Stimulated activated CD8-positive, alpha-beta memory T cell treated with anti-CD3 and anti-CD28 coated beads, Interleukin-15, amount 100 ng/mL, for 24 hours (primary cell): ENCODE data around the gene SGSH.
"Not testable (repeated sequence)": the region's sequence is repeated elsewhere in the genome, so short reads cannot be mapped to it uniquely, and the experiment has no call there.

ENCODE experiments used
- DNase-seq: peaks from one replicate; pipeline ENCODE4 v3.0.0-alpha.2; 2020; ENCODE audit warnings: low read depth

The SGSH gene

GRCh38 chr17:80253631-80254395 is 33.7 kb upstream of the SGSH start:
- DNase-seq, result no peak

GRCh38 chr17:80252871-80253270 is 32.7 kb upstream of the SGSH start:
- DNase-seq, result no peak

- no peak for DNase-seq
Observed at GRCh38 chr17:80251966-80252365, 31.8 kb upstream of the SGSH start.

GRCh38 chr17:80248894-80249710 is 29.0 kb upstream of the SGSH start:
- DNase-seq, result no peak

GRCh38 chr17:80248001-80248893 is 28.1 kb upstream of the SGSH start:
- no peak for DNase-seq

- DNase-seq, result no peak
Observed at GRCh38 chr17:80247561-80247960, 27.4 kb upstream of the SGSH start.

- DNase-seq, result no peak
Observed at GRCh38 chr17:80246726-80247125, 26.6 kb upstream of the SGSH start.

GRCh38 chr17:80246266-80246681 is 26.1 kb upstream of the SGSH start:
- no peak for DNase-seq

- no peak for DNase-seq
Observed at GRCh38 chr17:80245566-80246265, 25.6 kb upstream of the SGSH start.

GRCh38 chr17:80244871-80245509 is 24.9 kb upstream of the SGSH start:
- no peak for DNase-seq

GRCh38 chr17:80244448-80244847 is 24.3 kb upstream of the SGSH start:
- not testable (repeated sequence) for DNase-seq

- DNase-seq, result no peak
Observed at GRCh38 chr17:80243526-80244433, 23.6 kb upstream of the SGSH start.

GRCh38 chr17:80242505-80242904 is 22.4 kb upstream of the SGSH start:
- DNase-seq, result no peak

GRCh38 chr17:80237386-80237785 is 17.3 kb upstream of the SGSH start:
- no peak for DNase-seq

GRCh38 chr17:80236911-80237310 is 16.8 kb upstream of the SGSH start:
- no peak for DNase-seq

- DNase-seq, result no peak
Observed at GRCh38 chr17:80233202-80233601, 13.1 kb upstream of the SGSH start.

GRCh38 chr17:80232438-80232837 is 12.3 kb upstream of the SGSH start:
- no peak for DNase-seq

- no peak for DNase-seq
Observed at GRCh38 chr17:80229011-80229410, 8.9 kb upstream of the SGSH start.

- no peak for DNase-seq
Observed at GRCh38 chr17:80228477-80228876, 8.3 kb upstream of the SGSH start.

GRCh38 chr17:80227666-80228065 is 7.5 kb upstream of the SGSH start:
- DNase-seq, result no peak
